NT2/D1 (cell line): ENCODE results near the gene ARPP21.

Source experiments
- SUZ12 ChIP-seq: IDR thresholded peaks from 2 replicates; pipeline ENCODE4 v1.6.1; 2011; ENCODE audit not compliant: insufficient read length, insufficient read depth; ENCODE audit errors: extremely low read depth
- YY1 ChIP-seq: IDR thresholded peaks from 2 replicates; pipeline ENCODE4 v1.6.1; 2011; ENCODE audit not compliant: insufficient read length, insufficient read depth
- ZNF274 ChIP-seq: IDR thresholded peaks from 2 replicates; pipeline ENCODE4 v1.6.1; 2011; ENCODE audit warnings: mild to moderate bottlenecking, low read depth, low read length

DNA sequence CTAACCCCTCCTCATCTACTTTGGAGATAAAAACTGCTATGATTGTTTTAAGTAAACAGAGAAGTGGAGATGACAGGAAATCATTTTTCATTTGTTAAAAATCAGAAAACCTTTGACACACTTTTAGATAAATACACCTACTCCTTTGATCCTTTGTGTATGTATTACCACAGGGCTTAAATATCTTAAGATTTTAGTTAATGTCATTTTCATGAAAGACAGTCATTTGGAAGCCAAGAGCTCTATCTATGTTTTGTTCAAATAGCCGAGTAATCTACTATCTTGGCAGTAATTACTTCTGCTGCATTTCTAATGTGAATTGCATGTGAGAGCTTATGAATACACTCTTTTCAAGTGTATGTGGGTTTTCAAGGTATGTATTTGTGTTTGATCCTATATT lies 2.0 kb downstream of the ARPP21 start:
- TF ChIP-seq YY1 (no peak), ZNF274 (no peak), SUZ12 (no peak)
